Measurements from ENCODE around the gene ZNF574. TPM values are rescaled to one million over a fixed set of nuclear protein-coding genes. Genes with fewer than 3 reads are reported as not detected.
A peak's percentile ranks its signal among the peaks of the same experiment; 100 is the strongest.

ZNF574 gene
- total RNA-seq, 4 donors from 2014 or later = 31.1 to 42.9 (median 33.5) TPM

DNA sequence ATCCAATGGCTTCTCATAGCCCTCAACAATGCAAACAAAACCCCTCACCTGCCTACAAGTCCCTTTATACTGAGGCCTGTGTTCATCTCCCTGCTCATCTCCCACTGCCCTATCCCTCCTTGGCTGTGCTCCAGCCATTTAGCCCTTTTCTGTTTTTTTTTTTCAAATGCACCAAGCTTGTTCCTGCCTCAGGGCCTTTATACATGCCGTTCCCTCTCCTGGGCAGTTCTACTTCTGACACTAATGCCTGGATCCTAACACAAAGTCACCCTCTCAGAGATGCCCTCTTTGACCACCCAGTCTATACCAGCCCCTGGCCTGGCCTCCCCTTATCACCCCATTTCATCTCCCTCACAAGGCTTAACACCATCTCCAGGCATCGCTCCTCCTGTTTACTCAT lies 26.9 kb downstream of the ZNF574 start:
- no peaks in the 10 kb centered on the region for H3K4me1 ChIP-seq
- H3K27me3 ChIP-seq = peaks cover 3% of the 10 kb centered on the region
- WGBS = 83% methylated on average over 2 of the region's 2 CpGs
- no peak overlapping the region for H3K4me3 ChIP-seq
- no peak for TF ChIP-seq POLR2A (IDR thresholded peaks at IDR 0.05)
- no peak for TF ChIP-seq POLR2AphosphoS5 (IDR thresholded peaks at IDR 0.05)
- TF ChIP-seq EP300 (IDR thresholded peaks at IDR 0.05) = no peak
- TF ChIP-seq, protein P1, sequence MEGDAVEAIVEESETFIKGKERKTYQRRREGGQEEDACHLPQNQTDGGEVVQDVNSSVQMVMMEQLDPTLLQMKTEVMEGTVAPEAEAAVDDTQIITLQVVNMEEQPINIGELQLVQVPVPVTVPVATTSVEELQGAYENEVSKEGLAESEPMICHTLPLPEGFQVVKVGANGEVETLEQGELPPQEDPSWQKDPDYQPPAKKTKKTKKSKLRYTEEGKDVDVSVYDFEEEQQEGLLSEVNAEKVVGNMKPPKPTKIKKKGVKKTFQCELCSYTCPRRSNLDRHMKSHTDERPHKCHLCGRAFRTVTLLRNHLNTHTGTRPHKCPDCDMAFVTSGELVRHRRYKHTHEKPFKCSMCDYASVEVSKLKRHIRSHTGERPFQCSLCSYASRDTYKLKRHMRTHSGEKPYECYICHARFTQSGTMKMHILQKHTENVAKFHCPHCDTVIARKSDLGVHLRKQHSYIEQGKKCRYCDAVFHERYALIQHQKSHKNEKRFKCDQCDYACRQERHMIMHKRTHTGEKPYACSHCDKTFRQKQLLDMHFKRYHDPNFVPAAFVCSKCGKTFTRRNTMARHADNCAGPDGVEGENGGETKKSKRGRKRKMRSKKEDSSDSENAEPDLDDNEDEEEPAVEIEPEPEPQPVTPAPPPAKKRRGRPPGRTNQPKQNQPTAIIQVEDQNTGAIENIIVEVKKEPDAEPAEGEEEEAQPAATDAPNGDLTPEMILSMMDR (IDR thresholded peaks at IDR 0.05) = no peak
- no peak overlapping the region for H3K27ac ChIP-seq
- no peak for DNase-seq (ENCODE audit: low spot score in 2 of 2)
- H3K9me3 ChIP-seq = no peaks in the 10 kb centered on the region
- no peaks in the 10 kb centered on the region for H3K36me3 ChIP-seq

DNA sequence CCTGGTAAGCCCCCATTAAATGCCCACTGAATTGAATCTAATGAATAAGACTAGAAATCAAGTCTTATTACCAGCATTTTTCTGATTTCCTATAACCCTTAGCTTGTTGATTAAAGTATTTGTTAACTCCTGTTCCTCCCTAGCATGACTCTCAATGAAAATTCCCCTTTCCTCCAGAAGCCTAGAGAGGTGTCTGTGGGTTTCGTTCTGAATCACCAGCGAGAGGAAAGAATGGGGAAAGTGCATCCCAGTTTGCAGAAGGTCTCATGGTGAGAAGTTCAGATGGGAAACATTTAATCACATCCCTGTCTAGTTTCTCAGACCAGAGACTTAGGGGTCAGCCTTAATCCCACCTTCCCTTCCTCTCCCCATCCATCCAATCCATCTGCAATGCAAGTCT lies 29.4 kb downstream of the ZNF574 start:
- TF ChIP-seq, protein P1 (IDR thresholded peaks at IDR 0.05) = no peak
- TF ChIP-seq POLR2A (IDR thresholded peaks at IDR 0.05) = no peak
- no peak for TF ChIP-seq POLR2AphosphoS5 (IDR thresholded peaks at IDR 0.05)
- TF ChIP-seq EP300 (IDR thresholded peaks at IDR 0.05) = no peak
- WGBS = 81% methylated on average over 2 of the region's 2 CpGs
- Histone ChIP-seq H3K4me3 (no peak overlapping the region), H3K9me3 (no peaks in the 10 kb centered on the region), H3K4me1 (no peaks in the 10 kb centered on the region), H3K36me3 (no peaks in the 10 kb centered on the region), H3K27me3 (peaks cover 3% of the 10 kb centered on the region), H3K27ac (no peak overlapping the region)
- no peak for DNase-seq (ENCODE audit: low spot score in 2 of 2)

DNA sequence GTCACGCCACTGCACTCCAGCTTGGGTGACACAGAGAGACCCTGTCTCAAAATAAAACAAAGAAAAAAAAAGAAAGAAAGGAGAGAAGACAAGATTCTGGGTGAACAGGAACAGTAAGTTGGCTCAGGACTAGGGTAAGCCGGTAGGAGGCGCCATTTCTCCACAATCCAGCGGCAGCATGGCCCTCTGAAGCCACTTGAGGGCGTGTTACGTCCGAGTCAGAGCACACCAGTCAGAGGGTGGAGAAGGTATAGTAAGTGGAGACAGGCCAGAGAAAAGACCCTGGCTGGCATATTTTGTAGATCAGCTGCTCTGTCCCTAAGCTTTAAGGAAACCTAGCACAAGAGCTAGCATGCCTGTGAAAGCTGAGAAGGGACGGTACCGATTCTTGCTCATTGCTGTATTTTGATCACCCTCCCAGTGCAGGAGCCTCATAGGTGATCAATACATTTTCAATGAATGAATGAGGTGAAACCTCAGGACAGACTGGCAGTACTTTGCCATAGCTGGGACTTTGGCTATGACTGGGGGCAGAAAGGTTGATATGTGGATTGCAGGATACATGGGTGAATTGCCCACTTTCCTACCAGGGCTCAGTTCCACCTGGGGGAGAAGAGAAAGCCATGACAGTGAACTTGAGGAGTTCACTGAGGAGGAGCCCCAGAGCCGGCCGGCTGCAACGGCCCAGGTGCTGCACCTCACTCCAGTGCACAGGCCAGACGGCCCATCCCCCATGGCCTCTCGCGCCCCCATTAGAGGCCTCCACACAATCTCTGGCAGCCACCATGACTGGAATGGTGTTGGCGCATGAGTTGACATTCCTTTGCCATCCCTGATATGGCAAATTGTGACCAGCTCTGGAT lies 32.8 kb downstream of the ZNF574 start:
- Histone ChIP-seq H3K27me3 (peaks cover 3% of the 10 kb centered on the region), H3K9me3 (no peaks in the 10 kb centered on the region), H3K36me3 (no peaks in the 10 kb centered on the region), H3K27ac (no peak overlapping the region), H3K4me3 (no peak overlapping the region), H3K4me1 (peaks cover 2% of the 10 kb centered on the region)
- no peak for TF ChIP-seq POLR2AphosphoS5 (IDR thresholded peaks at IDR 0.05)
- no peak for TF ChIP-seq POLR2A (IDR thresholded peaks at IDR 0.05)
- no peak for TF ChIP-seq EP300 (IDR thresholded peaks at IDR 0.05)
- TF ChIP-seq, protein P1 (IDR thresholded peaks at IDR 0.05) = peak; percentile 85 to 92
- 36% methylated on average over 15 of the region's 16 CpGs for WGBS
- peak; percentile 80 to 87 for DNase-seq (ENCODE audit: low spot score in 2 of 2)

DNA sequence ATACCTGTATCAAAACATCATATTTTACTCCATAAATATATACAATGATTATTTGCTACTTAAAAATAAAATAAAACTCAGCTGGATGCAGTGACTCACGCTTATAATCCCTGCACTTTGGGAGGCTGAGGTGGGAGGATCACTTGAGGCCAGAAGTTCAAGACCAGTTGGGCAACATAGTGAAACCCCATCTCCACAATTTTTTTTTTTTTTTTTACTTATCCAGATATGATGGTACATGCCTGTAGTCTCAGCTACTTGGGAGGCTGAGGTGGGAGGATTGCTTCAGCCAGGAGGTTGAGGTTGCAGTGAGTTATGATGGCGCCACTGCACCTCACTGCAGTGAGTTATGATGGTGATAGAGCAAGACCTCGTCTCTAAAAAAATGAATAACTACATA lies 33.9 kb downstream of the ZNF574 start:
- no peak overlapping the region for H3K4me3 ChIP-seq
- TF ChIP-seq POLR2A (IDR thresholded peaks at IDR 0.05) = no peak
- no peak for TF ChIP-seq POLR2AphosphoS5 (IDR thresholded peaks at IDR 0.05)
- no peak for TF ChIP-seq EP300 (IDR thresholded peaks at IDR 0.05)
- TF ChIP-seq, protein P1 (IDR thresholded peaks at IDR 0.05) = no peak
- H3K27ac ChIP-seq = no peak overlapping the region
- 79% methylated on average over 3 of the region's 3 CpGs for WGBS
- H3K36me3 ChIP-seq = no peaks in the 10 kb centered on the region
- peaks cover 3% of the 10 kb centered on the region for H3K27me3 ChIP-seq
- no peaks in the 10 kb centered on the region for H3K9me3 ChIP-seq
- no peak for DNase-seq (ENCODE audit: low spot score in 2 of 2)
- peaks cover 3% of the 10 kb centered on the region for H3K4me1 ChIP-seq

DNA sequence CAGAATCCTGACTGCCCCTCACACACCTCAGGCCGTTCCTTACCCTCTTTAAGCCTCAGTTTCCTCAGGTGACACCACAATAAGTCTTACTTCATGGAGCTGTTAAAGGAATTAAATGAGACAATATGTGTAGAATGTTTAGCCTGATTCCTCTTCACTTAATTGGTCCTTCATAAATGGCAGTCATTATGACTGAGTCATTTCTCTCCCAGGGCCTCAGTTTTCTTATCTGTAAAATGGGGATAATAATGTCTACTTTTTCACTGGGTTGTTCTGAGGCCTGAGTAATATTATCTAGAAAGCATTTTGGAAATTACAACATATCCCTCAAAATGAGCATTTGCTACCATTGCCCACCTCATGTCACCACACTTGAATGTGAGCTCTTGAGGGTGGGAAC lies 34.7 kb downstream of the ZNF574 start:
- H3K4me3 ChIP-seq = no peak overlapping the region
- no peaks in the 10 kb centered on the region for H3K36me3 ChIP-seq
- peaks cover 3% of the 10 kb centered on the region for H3K27me3 ChIP-seq
- TF ChIP-seq POLR2AphosphoS5 (IDR thresholded peaks at IDR 0.05) (no peak), POLR2A (IDR thresholded peaks at IDR 0.05) (no peak), EP300 (IDR thresholded peaks at IDR 0.05) (no peak)
- TF ChIP-seq, protein P1 (IDR thresholded peaks at IDR 0.05) = no peak
- WGBS = 77% methylated on average over 1 of the region's 1 CpG
- no peak for DNase-seq (ENCODE audit: low spot score in 2 of 2)
- H3K4me1 ChIP-seq = peaks cover 3% of the 10 kb centered on the region
- H3K27ac ChIP-seq = no peak overlapping the region
- H3K9me3 ChIP-seq = no peaks in the 10 kb centered on the region
